ENCODE results near the gene RUNX1.

Gene RUNX1

DNA sequence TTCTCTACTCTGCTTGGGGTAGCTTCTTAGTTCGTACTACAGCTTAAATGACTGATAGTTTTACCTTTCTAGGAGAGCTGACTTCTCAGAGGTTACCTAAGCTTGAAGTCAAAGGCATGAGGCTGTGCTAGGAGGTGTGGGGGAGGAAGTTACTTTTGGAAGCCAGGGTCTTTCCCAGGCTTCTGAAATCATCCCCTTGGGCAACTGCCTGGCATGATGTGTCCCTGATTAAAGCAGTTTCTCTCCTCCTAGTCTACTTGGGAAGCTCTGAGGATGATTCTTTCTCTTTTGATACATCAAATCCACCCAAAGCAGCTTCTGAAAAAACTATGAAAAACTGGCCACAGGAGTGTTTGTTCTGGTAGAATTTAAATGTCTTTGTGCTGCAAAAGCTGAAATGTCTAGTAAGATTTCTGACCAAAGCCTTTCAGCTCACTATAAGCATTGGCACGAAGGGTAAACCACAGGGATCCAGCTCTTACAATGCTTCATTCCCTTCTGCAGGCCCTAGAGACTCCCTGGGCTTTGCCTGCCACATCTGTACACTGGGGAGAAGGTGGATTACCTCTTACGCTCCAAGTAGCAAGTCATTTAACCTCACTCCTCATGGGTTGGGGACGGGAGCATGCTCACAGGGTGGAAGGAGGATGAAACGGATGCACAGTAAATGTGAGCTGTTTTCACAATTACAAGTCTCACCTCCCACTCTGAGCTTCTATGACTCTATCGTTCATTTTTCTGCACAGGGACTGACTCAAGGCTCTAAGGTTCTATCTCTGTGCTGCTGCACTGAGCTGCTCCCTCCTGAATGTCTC lies 59.6 kb downstream of the RUNX1 start:
- no peak for DNase-seq

GRCh38 chr21:34988625-34989024 lies 60.5 kb downstream of the RUNX1 start:
- no peak for DNase-seq

DNA sequence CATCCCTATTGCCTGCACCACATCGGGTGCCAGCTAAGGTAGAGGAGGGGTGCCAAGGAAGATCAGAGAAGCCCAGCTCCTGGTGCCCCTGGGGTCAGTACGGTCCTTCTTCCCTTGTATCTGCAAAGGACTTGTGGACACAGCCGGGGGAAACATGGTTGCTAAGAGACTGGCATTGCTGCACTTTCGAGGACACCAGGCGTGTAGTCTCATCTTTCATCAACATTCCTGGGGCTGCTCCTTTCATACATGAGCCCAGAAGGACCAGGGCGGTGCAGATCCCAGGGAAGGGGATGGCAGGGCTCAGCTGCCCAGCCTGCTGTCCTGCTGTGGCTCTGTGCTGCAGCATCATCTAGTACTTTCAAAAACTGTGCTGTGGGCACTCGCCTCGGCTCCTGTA lies 61.0 kb downstream of the RUNX1 start:
- DNase-seq = no peak

GRCh38 chr21:34987501-34988072 lies 61.5 kb downstream of the RUNX1 start:
- DNase-seq = no peak

- DNase-seq = no peak
These were observed 62.3 kb downstream of the RUNX1 start for GRCh38 chr21:34986561-34987500.

DNA sequence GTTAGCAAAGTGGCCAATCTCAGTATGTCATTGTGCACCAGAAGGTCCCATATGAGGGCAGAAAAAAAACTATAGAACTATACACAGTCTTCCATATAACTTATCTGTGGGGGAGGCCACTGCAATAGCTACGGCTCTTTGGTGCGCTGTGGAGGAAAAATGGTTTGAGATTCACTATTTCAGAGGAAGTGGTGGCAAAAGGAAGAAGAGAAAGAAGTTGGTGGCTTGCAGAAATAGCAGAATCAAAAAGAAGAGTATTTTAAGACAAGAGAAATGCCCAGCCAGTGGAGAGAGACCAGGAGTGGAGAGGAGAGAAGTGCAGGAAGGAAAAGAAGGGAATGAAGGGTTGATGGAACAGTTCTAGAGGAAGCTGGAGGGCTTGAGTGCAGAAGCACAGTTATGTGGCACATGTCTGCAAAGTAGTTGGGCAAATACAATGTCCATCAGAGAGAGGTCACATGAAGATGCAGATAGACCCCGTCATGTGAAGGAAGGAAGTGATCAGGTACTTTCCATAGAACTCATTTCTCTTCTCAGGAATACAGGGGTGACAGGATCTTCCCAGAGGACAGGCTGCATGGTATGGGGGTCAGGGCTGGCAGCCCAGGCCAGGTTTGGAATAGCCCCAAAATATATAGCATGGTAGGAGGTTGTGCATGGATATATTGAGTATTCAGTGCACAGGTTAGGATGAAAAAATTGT lies 64.6 kb downstream of the RUNX1 start:
- no peak for DNase-seq

DNA sequence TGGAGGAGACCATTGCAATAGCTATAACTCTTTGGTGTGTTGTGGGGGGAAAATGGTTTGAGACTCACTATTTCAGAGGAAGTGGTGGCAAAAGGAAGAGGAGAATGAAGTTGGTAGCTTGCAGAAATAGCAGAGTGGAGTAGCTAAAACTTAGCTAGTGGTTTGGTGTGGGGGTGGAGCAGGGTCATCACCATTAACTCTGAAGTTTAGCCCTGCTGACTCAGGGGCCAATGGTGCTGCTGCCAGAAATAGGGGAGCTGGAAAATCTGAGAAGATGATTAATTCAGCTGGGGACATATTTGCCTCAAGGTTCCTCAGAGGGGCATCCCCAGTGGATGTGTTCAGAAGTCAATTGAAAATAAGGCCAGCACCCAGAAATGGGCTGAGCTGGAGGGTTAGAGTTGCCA lies 65.4 kb downstream of the RUNX1 start:
- no peak for DNase-seq

- DNase-seq = no peak
These were observed 67.3 kb downstream of the RUNX1 start for GRCh38 chr21:34981791-34982190.

DNA sequence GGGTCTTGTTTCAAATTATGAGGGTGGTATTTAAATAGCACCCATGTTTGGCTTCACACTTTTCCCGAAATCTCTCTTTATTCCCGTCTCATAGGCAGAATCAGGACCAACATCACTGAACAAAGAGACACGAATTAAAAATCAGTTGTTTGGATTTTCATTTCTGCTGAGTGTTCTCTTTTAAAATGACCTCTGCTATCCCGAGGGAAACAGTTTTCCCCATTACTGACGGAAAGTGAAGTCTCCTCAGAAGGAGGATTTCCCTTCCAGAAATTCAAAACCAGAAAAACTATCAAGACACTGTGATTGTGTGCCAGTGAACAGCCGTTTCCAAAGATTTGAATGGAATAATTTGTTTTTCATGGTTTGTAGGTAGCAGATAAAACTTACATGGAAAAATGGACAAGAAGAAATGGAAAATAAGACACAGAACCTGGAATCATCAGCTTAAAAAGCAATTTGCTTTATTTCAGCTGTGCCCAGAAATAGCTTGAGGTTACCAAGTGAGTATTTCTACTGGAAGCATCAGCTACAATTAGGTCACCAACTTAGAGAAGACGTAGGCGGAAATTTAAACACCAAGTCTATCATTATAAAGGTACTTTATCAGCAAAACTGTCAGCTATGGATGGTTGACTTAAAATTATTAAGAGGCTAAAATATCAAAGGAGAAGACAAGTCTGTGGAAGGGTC lies 68.5 kb downstream of the RUNX1 start:
- DNase-seq = no peak

- DNase-seq = no peak
These were observed 69.7 kb downstream of the RUNX1 start for GRCh38 chr21:34979383-34979782.

- DNase-seq = no peak
These were observed 71.8 kb downstream of the RUNX1 start for GRCh38 chr21:34977333-34977732.

DNA sequence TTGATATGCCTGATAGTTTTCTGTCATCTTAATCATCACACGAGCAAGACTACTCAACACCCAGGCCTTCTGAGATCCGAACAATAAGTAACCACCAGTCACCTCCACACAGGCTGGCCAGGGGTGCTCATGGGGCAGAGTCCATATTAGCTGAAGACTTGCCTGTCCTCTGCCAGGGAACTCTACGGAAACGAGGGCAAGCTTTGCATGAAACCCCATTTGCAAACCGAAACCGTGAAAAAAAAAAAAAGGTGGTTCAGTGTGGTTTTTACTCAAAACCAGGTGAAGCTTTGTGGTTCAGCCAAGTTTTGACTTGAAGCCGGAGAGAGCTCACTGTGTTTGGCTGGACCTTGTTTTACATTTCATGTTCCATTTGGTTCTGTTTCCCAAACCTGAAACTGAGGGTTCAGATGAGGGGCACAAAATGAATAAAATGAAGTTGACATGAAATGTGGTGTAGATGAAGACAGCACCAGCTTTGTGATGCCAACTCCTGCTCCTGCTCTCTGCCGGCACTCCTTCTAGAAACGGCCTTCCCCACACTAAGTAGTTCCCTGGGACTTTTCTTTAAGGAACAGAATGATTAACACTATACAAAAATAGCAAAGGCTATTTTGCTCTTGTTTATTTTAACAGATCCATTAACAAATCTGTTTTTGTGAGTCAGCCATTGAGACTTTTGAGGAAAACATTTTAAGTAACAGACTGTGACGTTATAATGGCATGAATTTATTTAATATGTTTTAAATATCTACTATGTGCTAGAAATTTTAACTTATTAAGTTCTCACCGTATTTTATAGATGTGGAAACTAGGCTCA lies 74.7 kb downstream of the RUNX1 start:
- no peak for DNase-seq

DNA sequence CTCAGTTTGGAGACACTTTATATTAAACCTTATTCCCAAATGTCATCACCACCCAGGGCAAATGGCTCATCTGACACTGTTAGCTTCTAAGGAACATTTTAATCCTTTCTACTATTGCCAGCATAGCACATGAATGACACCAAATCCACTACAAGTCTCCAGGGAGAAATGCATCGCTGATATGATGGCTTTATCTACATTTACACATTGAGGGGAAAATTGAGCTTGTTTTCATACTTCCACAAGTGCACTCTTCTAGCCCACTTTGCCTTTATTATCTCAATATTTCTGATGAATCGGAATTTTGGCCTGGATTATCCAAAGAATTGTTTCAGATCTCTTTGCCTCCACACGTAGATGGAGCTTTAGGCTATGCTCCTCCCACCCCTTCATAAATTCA lies 75.4 kb downstream of the RUNX1 start:
- DNase-seq = no peak

- no peak for DNase-seq
These were observed 77.4 kb downstream of the RUNX1 start for GRCh38 chr21:34971656-34972055.

DNA sequence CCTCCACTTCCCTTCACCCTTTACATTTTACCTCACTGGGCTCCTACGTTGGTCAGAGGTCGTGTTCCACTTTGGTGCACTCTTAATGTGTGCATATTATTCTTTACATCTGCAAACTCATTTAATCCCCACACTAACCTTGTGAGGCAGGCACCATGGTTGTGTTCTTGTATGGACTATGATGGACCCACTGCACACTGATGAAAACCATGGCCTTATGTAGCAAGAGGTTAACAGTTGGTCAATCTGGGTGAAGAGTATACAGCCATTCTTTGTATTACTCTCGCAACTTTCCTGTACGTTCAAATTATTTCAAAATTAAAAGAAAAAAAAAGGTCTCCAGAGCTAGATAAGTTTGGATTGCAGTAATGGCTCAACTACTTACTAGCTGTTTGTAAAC lies 78.5 kb downstream of the RUNX1 start:
- DNase-seq = no peak

DNA sequence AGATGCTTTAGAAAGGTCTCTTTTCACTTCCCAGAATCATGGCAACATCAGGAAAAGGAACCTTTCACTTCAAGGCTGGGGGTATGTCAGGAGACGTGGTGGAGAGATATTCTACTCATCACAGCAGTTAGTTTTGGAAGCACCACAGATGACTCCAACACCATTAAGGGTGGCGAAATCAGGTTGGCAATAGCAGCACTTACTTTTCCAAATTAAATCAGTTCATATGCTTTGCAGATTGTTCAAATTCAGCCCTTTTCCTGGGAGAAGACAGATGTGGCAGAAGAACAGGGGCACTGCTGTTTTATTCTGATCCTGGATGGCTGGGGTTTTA lies 79.0 kb downstream of the RUNX1 start:
- no peak for DNase-seq

GRCh38 chr21:34969423-34970166 lies 79.5 kb downstream of the RUNX1 start:
- DNase-seq = no peak

DNA sequence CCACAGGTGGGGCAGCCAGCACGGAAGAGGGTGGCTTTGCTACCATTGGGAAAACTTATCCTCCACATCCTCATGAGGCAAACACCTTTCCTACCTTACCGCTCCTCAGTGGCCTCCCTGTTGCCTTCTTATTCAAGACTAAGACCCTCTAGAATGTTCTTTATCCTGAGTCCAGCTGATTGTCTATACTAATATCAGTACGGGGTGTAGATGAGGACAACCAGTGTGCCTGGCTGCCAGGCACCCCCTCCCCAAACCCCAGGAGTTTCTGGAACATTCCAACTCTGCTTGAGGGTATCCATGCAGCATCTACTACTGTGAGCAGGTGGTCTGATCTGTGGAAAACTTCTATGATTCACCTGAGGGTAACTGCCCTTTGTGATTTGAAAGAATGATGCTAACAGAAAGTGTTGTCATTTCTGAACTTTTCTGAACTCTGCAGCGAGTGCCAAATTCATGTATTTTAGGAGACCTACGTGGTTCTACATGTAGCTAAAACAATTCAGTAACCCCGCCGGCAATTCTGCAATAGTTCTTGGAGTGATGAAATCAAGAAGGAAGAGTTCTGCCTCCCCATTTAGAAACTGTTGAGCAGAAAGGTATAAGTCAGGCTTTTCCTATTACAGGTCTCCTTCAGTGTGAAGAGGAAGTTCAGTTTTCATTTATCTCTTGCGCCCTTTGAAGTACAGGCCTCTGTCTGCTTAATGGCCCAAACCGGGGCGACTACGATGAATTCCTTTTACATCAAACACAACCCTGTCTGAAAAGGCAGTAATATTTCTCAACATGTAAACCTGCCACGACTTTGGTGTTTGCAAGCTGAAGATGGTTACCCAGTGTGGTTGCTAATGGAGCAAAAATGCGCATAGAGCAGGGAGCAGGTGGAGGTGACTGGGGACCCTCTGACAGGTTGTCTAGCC lies 80.4 kb downstream of the RUNX1 start:
- DNase-seq = peak; percentile 68

DNA sequence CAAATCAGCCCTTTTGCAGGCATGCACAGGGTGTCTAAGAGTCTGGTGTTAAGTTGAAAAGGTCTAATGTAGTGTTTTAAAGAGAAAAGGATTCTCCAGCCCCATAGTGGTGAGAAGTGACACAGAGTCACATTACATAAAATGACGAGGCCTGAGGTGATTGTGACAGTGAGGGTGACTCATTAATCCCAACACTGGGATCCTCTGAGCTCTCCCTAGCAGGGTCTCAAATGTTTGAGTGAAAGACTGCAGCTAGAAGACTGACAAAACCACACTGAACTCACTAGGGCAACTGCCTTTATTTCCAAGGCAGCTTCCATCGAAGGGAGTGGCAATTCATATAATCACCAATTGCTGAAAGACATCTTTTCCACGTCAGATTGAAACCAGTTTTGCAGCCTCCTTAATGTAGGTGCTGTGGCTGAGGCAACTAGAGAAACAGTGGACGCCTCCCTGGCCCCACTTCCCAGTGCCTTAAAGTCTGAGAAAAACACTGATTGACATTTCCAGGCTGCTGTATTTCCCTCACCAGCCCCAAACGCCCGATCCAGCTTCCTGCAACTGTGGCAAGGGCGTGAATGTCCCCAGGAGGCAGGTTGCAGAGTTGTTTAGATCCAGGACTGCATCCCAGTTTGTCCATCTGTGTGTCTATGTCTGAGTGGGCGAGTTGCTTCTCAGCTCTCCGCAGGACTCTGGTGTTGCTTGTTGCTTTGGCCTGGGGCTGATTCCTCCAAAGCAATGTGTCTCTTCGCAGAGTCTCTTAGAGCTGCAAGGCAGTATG lies 81.4 kb downstream of the RUNX1 start:
- no peak for DNase-seq

Data from SIG-M5 (cell line).